Measurements from ENCODE around the gene ADGRB3. TPM values are rescaled to one million over a fixed set of nuclear protein-coding genes. Genes with fewer than 3 reads are reported as not detected.
"Not testable (repeated sequence)": the region's sequence is repeated elsewhere in the genome, so short reads cannot be mapped to it uniquely, and the experiment has no call there.

ADGRB3 gene
- total RNA-seq, 2 experiments from 2014 or later, result not detected

DNA sequence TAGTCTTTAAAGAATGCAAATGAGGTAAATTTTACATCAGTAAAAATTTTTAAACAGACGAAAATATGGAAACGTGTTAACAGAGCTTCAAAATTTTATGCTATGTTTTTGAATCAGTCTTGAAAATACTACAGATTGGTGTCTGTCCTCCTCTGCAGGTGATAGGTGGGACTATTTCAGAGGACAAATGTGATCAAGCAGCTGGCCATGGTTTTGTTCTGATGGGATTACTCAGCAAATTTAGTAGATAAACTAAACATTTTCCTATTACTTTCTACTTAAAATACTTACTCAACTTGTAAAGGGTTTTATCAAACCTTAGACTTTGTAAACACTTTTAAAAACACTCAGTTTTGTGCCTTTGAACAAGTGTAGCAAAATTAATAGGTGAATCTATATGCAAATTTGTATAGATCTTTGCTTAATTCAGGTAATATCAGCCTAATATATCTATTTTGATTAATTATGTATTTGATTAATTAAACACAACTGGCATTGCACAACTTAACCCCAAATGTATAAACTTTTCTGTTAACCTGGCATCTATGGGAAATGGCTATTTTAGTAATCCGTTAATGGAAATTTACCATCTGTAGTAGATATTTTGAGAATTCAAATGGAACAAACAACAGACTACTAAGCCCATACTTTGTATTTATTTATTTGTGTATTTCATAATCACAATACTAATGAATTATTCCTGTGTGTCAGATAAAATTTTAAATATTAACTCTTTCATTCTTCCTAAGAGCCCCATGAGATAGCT lies 22.5 kb downstream of the ADGRB3 start:
- H3K36me3 Mint-ChIP-seq, result no peaks in the 10 kb centered on the region
- no peaks in the 10 kb centered on the region for H3K4me1 Mint-ChIP-seq
- no peak for DNase-seq
- no peaks in the 10 kb centered on the region for H3K9me3 Mint-ChIP-seq
- no peak overlapping the region for H3K27ac Mint-ChIP-seq
- no peak overlapping the region for H3K4me3 Mint-ChIP-seq
- no peaks in the 10 kb centered on the region for H3K27me3 Mint-ChIP-seq

DNA sequence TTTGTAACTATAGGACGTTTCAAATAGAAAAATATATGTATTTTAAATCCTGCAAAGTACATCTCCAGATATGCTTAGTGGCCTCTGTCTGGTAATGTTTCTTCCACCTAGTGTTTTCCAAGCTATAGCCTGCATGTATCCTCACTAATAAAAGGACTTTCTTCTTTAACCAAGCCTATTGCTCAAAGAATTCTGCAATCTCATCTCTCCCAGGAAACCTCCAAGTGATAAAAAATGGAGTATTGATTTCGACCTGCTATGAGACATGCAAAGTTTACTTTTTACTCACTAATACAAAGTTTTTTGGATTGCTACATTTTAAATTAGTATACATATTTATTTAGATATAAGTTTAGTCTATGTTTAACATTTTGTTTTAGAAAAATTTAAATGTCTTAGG lies 23.3 kb downstream of the ADGRB3 start:
- Mint-ChIP-seq H3K27me3 (no peaks in the 10 kb centered on the region), H3K27ac (no peak overlapping the region), H3K4me1 (no peaks in the 10 kb centered on the region), H3K4me3 (no peak overlapping the region), H3K36me3 (no peaks in the 10 kb centered on the region), H3K9me3 (no peaks in the 10 kb centered on the region)
- DNase-seq, result no peak

- Mint-ChIP-seq H3K4me1 (no peaks in the 10 kb centered on the region), H3K27ac (no peak overlapping the region)
- DNase-seq, result no peak
Measured at GRCh38 chr6:68673255-68673654, 38.2 kb downstream of the ADGRB3 start.

GRCh38 chr6:68675548-68675947 lies 40.5 kb downstream of the ADGRB3 start:
- peaks cover 2% of the 10 kb centered on the region for H3K27me3 Mint-ChIP-seq
- no peak overlapping the region for H3K27ac Mint-ChIP-seq
- H3K9me3 Mint-ChIP-seq, result no peaks in the 10 kb centered on the region
- no peaks in the 10 kb centered on the region for H3K4me1 Mint-ChIP-seq
- no peaks in the 10 kb centered on the region for H3K36me3 Mint-ChIP-seq
- DNase-seq, result no peak
- H3K4me3 Mint-ChIP-seq, result no peak overlapping the region

More at GRCh38 chr6:68673255-68673654, 38.2 kb downstream of the ADGRB3 start:
- no peak overlapping the region for H3K4me3 Mint-ChIP-seq
- H3K9me3 Mint-ChIP-seq, result no peaks in the 10 kb centered on the region
- H3K36me3 Mint-ChIP-seq, result no peaks in the 10 kb centered on the region
- peaks cover 2% of the 10 kb centered on the region for H3K27me3 Mint-ChIP-seq

DNA sequence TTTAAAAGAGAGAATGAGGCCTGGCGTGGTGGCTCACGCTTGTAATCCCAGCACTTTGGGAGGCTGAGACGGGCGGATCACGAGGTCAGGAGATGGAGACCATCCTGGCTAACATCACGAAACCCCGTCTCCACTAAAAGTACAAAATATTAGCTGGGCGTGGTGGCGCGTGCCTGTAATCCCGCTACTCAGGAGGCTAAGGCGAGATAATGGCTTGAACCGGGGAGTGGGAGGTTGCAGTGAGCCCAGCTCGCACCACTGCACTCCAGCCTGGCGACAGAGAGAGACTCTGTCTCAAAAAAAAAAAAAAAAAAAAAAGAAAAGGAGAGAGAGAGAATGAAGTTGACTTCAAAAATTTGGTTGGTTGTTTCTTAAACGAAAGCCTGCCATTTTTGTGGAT lies 41.0 kb downstream of the ADGRB3 start:
- not testable (repeated sequence) for H3K27ac Mint-ChIP-seq, H3K27me3 Mint-ChIP-seq, H3K36me3 Mint-ChIP-seq, H3K4me3 Mint-ChIP-seq, DNase-seq, H3K4me1 Mint-ChIP-seq, H3K9me3 Mint-ChIP-seq

DNA sequence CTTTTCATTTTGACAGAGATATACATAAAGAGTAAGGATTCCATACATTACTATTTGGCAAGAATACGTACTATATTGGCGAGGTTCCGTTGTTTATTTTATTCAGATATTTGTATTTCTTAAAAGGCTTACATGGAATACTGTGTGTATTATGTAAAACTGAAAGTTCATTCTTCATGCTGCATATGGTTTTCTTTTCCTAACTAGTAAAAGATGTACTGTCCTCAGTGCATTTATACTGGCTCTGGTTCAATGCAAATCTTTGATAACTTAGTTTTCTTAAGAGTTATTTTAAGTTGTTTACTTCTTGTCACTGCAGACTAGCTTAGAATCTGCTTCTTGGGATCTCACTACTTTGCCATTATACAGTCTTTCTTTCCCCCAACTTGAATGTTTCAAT lies 42.0 kb downstream of the ADGRB3 start:
- no peaks in the 10 kb centered on the region for H3K9me3 Mint-ChIP-seq
- H3K27ac Mint-ChIP-seq, result no peak overlapping the region
- no peaks in the 10 kb centered on the region for H3K36me3 Mint-ChIP-seq
- H3K4me1 Mint-ChIP-seq, result no peaks in the 10 kb centered on the region
- H3K4me3 Mint-ChIP-seq, result no peak overlapping the region
- no peak for DNase-seq
- peaks cover 1% of the 10 kb centered on the region for H3K27me3 Mint-ChIP-seq

GRCh38 chr6:68679399-68679798 lies 44.3 kb downstream of the ADGRB3 start:
- H3K4me1 Mint-ChIP-seq, result no peaks in the 10 kb centered on the region
- H3K27me3 Mint-ChIP-seq, result no peaks in the 10 kb centered on the region
- no peaks in the 10 kb centered on the region for H3K9me3 Mint-ChIP-seq
- H3K4me3 Mint-ChIP-seq, result no peak overlapping the region
- H3K36me3 Mint-ChIP-seq, result no peaks in the 10 kb centered on the region
- no peak overlapping the region for H3K27ac Mint-ChIP-seq
- DNase-seq, result no peak

DNA sequence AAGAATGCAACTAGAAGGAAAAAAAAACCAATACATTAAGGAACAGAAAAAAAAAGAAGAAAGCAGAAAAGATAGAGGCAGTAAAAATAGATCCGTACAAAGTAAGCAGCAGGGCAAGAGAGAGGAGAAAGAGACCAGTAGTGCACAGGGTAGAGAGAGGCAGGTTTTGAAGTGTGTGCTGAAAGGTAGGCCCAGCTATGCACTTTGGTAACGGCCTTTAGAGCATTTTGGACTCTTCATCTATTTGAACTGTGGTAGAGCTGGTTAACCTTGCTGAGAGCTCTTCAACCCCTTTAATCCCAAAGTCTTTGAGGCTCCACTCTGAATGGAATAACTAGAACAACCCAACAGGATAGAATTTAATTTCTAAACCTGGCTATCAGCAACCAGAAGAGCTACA lies 45.2 kb downstream of the ADGRB3 start:
- Mint-ChIP-seq H3K4me1 (no peaks in the 10 kb centered on the region), H3K27me3 (no peaks in the 10 kb centered on the region), H3K9me3 (no peaks in the 10 kb centered on the region), H3K4me3 (no peak overlapping the region), H3K27ac (no peak overlapping the region), H3K36me3 (no peaks in the 10 kb centered on the region)
- DNase-seq, result no peak

DNA sequence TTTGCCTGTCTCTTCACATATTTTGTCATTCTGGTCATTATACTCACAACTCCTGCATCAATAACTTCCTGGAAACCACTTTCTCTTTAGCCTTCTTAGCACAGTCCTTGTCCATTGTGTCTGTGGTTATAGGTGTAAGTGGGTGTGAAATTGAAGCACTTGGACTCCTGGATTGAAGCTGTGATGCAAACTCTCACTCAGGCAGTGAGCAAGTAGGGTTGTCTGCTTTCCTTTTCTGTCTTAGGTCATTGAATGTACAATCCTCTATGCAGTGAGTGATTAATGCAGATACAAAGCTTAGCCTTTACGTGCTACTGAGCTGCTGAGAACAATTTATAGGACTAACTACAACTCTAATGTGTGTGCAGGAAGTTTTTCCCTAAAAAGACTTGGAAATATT lies 54.8 kb downstream of the ADGRB3 start:
- H3K27me3 Mint-ChIP-seq, result no peaks in the 10 kb centered on the region
- no peak overlapping the region for H3K27ac Mint-ChIP-seq
- no peaks in the 10 kb centered on the region for H3K36me3 Mint-ChIP-seq
- H3K9me3 Mint-ChIP-seq, result no peaks in the 10 kb centered on the region
- no peak for DNase-seq
- no peaks in the 10 kb centered on the region for H3K4me1 Mint-ChIP-seq
- no peak overlapping the region for H3K4me3 Mint-ChIP-seq

- no peaks in the 10 kb centered on the region for H3K27me3 Mint-ChIP-seq
- peaks cover 2% of the 10 kb centered on the region for H3K9me3 Mint-ChIP-seq
- no peak for DNase-seq
- H3K36me3 Mint-ChIP-seq, result no peaks in the 10 kb centered on the region
- no peaks in the 10 kb centered on the region for H3K4me1 Mint-ChIP-seq
- no peak overlapping the region for H3K27ac Mint-ChIP-seq
- no peak overlapping the region for H3K4me3 Mint-ChIP-seq
Measured at GRCh38 chr6:68691120-68691519, 56.0 kb downstream of the ADGRB3 start.

GRCh38 chr6:68693271-68693670 lies 58.2 kb downstream of the ADGRB3 start:
- no peaks in the 10 kb centered on the region for H3K27me3 Mint-ChIP-seq
- H3K27ac Mint-ChIP-seq, result no peak overlapping the region
- no peaks in the 10 kb centered on the region for H3K36me3 Mint-ChIP-seq
- H3K9me3 Mint-ChIP-seq, result peaks cover 2% of the 10 kb centered on the region
- no peak for DNase-seq
- no peaks in the 10 kb centered on the region for H3K4me1 Mint-ChIP-seq
- no peak overlapping the region for H3K4me3 Mint-ChIP-seq

DNA sequence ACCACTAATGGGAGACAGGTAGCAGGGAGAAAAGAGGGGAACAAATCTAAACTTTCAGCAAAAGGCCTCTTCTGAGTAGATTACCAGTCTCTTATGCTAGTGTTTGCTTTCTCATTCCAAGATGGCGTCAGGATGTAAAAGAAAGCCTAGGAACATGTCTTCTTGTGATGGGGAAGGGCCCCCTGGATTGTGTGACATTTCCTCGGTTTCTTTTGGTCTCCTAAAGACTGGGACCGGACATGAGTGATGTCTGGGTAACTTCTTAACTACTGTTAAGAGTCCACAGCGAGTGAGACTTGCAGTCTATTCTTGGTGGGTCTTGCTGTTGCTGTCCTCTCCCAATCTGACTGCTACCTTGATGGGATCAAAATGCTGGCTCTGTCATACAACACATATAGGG lies 60.3 kb downstream of the ADGRB3 start:
- no peak overlapping the region for H3K4me3 Mint-ChIP-seq
- peaks cover 2% of the 10 kb centered on the region for H3K9me3 Mint-ChIP-seq
- no peaks in the 10 kb centered on the region for H3K36me3 Mint-ChIP-seq
- no peak for DNase-seq
- H3K27ac Mint-ChIP-seq, result no peak overlapping the region
- no peaks in the 10 kb centered on the region for H3K4me1 Mint-ChIP-seq
- H3K27me3 Mint-ChIP-seq, result no peaks in the 10 kb centered on the region

GRCh38 chr6:68695838-68696237 lies 60.8 kb downstream of the ADGRB3 start:
- Mint-ChIP-seq H3K4me3 (no peak overlapping the region), H3K4me1 (no peaks in the 10 kb centered on the region), H3K27me3 (no peaks in the 10 kb centered on the region), H3K27ac (no peak overlapping the region), H3K9me3 (peaks cover 2% of the 10 kb centered on the region), H3K36me3 (no peaks in the 10 kb centered on the region)
- no peak for DNase-seq

- no peaks in the 10 kb centered on the region for H3K27me3 Mint-ChIP-seq
- no peaks in the 10 kb centered on the region for H3K36me3 Mint-ChIP-seq
- no peak for DNase-seq
- H3K9me3 Mint-ChIP-seq, result peaks cover 2% of the 10 kb centered on the region
- no peaks in the 10 kb centered on the region for H3K4me1 Mint-ChIP-seq
- H3K4me3 Mint-ChIP-seq, result no peak overlapping the region
- H3K27ac Mint-ChIP-seq, result no peak overlapping the region
Measured at GRCh38 chr6:68697394-68697793, 62.3 kb downstream of the ADGRB3 start.

DNA sequence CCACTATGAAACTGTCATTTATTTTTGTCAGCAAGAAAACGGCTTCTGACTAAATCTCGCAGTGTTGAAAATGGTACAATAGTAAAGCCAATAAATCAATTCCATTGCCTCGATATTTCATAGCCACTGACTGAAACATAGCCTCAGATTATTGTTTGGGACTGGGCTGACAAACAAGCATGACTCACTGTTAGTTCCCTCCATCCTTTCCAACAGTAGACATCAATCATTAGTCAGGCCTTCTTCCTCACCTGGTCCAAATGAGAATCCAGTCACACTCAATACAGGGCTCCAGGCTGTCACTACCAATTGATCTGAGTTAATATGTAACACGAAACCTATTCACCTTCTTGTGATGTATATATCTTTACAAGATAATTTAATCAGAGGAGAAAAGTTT lies 66.1 kb downstream of the ADGRB3 start:
- no peaks in the 10 kb centered on the region for H3K36me3 Mint-ChIP-seq
- H3K9me3 Mint-ChIP-seq, result no peaks in the 10 kb centered on the region
- H3K4me3 Mint-ChIP-seq, result no peak overlapping the region
- no peaks in the 10 kb centered on the region for H3K27me3 Mint-ChIP-seq
- no peak overlapping the region for H3K27ac Mint-ChIP-seq
- DNase-seq, result no peak
- H3K4me1 Mint-ChIP-seq, result no peaks in the 10 kb centered on the region

- Mint-ChIP-seq H3K27me3 (no peaks in the 10 kb centered on the region), H3K9me3 (no peaks in the 10 kb centered on the region), H3K4me1 (no peaks in the 10 kb centered on the region), H3K27ac (no peak overlapping the region), H3K4me3 (no peak overlapping the region), H3K36me3 (no peaks in the 10 kb centered on the region)
- DNase-seq, result no peak
Measured at GRCh38 chr6:68704485-68704884, 69.4 kb downstream of the ADGRB3 start.

Measured in activated naive CD8-positive, alpha-beta T cell treated with anti-CD3 and anti-CD28 coated beads for 36 hours (primary cell).